CD4-positive, alpha-beta T cell (primary cell): Measurements from ENCODE around the gene MCTP2. TPM values are rescaled to one million over a fixed set of nuclear protein-coding genes. Genes with fewer than 3 reads are reported as not detected.

ENCODE experiments used
- ATAC-seq: fragments of 200-7000 bp; cut with Tn5 transposase; one replicate; pipeline ENCODE4 v1.10.0; 2022; ENCODE audit warnings: mild to moderate bottlenecking; ENCODE audit not compliant: poor library complexity
- CTCF ChIA-PET: fragments of 350-600 bp; sonication (Branson Sonifier 250); formaldehyde crosslinking; loops from one replicate; lab custom pipeline; 2021; ENCODE audit warnings: antibody characterized with exemption, inconsistent platforms; lab: Charles Lee
- POLR2A ChIA-PET: fragments of 350-600 bp; sonication (Branson Sonifier 250); formaldehyde crosslinking; loops from one replicate; lab custom pipeline; 2021; ENCODE audit warnings: antibody characterized with exemption, inconsistent platforms; lab: Charles Lee
- DNase-seq, 14 experiments: peaks; one replicate each; pipeline ENCODE4 v3.0.0-alpha.2; 2013 to 2020; ENCODE audit warnings: mixed read lengths in 2 of 14
- H3K27ac ChIP-seq, 2 donors: one replicate each; pipeline versions ENCODE4 v1.5.1 to v1.7.0; 2013; ENCODE audit warnings: low read length in 2 of 2, low read depth in 1 of 2, mild to moderate bottlenecking in 1 of 2
- H3K27me3 ChIP-seq, 2 experiments: 1 replicate in 1 of 2; 2 replicates in 1 of 2; pipeline versions ENCODE4 v1.6.1 to v1.7.0; 2013; ENCODE audit warnings: low read length in 2 of 2, control low read depth in 1 of 2, mild to moderate bottlenecking in 1 of 2, moderate library complexity in 1 of 2; ENCODE audit not compliant: insufficient read depth in 2 of 2, control insufficient read depth in 1 of 2
- H3K36me3 ChIP-seq: one replicate; pipeline ENCODE4 v1.6.1; 2013; ENCODE audit warnings: low read length, control low read depth; ENCODE audit not compliant: insufficient read depth
- H3K4me1 ChIP-seq: one replicate; pipeline ENCODE4 v1.6.1; 2013; ENCODE audit warnings: low read length, control low read depth; ENCODE audit not compliant: insufficient read depth
- H3K4me3 ChIP-seq: one replicate; pipeline ENCODE4 v1.5.1; 2013; ENCODE audit warnings: mild to moderate bottlenecking, low read length, moderate library complexity
- H3K9me3 ChIP-seq, 2 experiments: 1 replicate in 1 of 2; 2 replicates in 1 of 2; pipeline versions ENCODE4 v1.6.1 to v1.7.0; 2013; ENCODE audit warnings: low read length in 2 of 2, mild to moderate bottlenecking in 2 of 2, control low read depth in 1 of 2, moderate library complexity in 1 of 2; ENCODE audit not compliant: control insufficient read depth in 1 of 2, insufficient read depth in 1 of 2
- H3K27ac Mint-ChIP-seq: one replicate; pipeline ENCODE4 v1.8.0; 2020; ENCODE audit warnings: mixed read lengths
- H3K27me3 Mint-ChIP-seq: one replicate; pipeline ENCODE4 v1.8.0; 2021; ENCODE audit warnings: mixed read lengths
- H3K36me3 Mint-ChIP-seq: one replicate; pipeline ENCODE4 v1.8.0; 2021; ENCODE audit warnings: low read depth, mixed read lengths
- H3K4me1 Mint-ChIP-seq: one replicate; pipeline ENCODE4 v1.8.0; 2021; ENCODE audit warnings: low read depth, mixed read lengths
- H3K4me3 Mint-ChIP-seq: one replicate; pipeline ENCODE4 v1.8.0; 2020; ENCODE audit warnings: mild to moderate bottlenecking, mixed read lengths
- H3K9me3 Mint-ChIP-seq: one replicate; pipeline ENCODE4 v1.8.0; 2020; ENCODE audit warnings: mixed read lengths
- intact Hi-C, 2 experiments: fragments of 100-400 bp; cut with DNase I in 1 of 2; cut with micrococcal nuclease in 1 of 2; formaldehyde crosslinking; loops; one replicate each; pipeline versions ENCODE4 v1.15.1 to v1.9.0; 2023 to 2025; cut with DNase I, micrococcal nuclease
- total RNA-seq, 174 experiments: library from RNA in 2 of 174; stranded (reverse) in 2 of 174; gene quantifications; one replicate each; pipeline ENCODE4 v1.2.3 and lab custom pipeline; 2021 to 2026
- TF ChIP-seq, protein P1 (sequence below): fragments of 200-600 bp; IDR thresholded peaks from one replicate; pipeline ENCODE4 v1.8.0; 2022; ENCODE audit warnings: antibody characterized with exemption, mild to moderate bottlenecking

Gene MCTP2
- total RNA-seq, 2 experiments from 2014 or later, result 8.0 to 10.8 TPM

DNA sequence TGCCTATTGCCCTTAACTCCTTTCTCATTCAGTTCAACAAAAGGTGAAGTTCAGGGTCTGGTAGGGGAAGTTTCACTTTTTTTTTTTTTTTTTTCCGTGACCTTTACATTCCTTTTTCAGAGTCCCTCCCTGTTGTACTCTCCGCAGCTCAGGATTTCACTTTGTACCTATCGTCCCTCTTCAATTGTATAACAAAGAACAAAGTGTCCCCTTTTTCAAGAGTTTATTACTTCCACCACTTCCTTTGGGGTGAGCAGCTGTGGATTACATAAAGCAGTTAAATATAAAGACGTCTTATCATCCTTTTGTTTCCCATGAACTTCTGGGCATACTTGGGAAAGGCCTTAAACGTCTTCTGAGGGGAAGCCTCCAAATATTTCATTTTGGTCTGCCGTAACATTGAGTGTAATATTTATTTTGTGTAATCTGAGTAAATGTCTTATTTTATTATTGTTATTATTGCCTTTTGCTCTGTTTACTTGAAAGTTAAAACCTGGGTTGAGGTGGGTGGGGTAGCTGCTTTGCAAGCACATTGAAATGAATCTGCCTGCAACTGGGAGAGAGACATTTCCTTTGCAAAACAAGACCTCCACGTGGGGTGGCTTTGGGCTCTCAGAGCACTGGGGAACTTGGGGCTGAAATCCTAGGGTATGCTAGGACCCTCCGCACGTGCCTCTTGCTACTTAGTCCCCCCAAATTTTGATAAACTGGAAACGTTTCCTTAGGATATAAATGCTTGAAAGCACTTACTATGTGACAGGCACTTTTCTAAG lies 169.4 kb downstream of the MCTP2 start:
- no peaks in the 10 kb centered on the region for H3K4me1 Mint-ChIP-seq
- ChIA-PET CTCF (no interaction called here), POLR2A (no interaction called here)
- DNase-seq (no peak), ATAC-seq (no peak)
- no peaks in the 10 kb centered on the region for H3K27me3 Mint-ChIP-seq
- Histone ChIP-seq H3K27ac (no peak overlapping the region), H3K36me3 (peaks cover 4% of the 10 kb centered on the region), H3K27me3 (no peaks in the 10 kb centered on the region), H3K9me3 (no peaks in the 10 kb centered on the region), H3K4me1 (no peaks in the 10 kb centered on the region), H3K4me3 (no peak overlapping the region)
- no peaks in the 10 kb centered on the region for H3K9me3 Mint-ChIP-seq
- no peak overlapping the region for H3K4me3 Mint-ChIP-seq
- H3K27ac Mint-ChIP-seq, result no peak overlapping the region
- peaks cover 34% of the 10 kb centered on the region for H3K36me3 Mint-ChIP-seq
- intact Hi-C loops, result no loop called here
- TF ChIP-seq, protein P1, sequence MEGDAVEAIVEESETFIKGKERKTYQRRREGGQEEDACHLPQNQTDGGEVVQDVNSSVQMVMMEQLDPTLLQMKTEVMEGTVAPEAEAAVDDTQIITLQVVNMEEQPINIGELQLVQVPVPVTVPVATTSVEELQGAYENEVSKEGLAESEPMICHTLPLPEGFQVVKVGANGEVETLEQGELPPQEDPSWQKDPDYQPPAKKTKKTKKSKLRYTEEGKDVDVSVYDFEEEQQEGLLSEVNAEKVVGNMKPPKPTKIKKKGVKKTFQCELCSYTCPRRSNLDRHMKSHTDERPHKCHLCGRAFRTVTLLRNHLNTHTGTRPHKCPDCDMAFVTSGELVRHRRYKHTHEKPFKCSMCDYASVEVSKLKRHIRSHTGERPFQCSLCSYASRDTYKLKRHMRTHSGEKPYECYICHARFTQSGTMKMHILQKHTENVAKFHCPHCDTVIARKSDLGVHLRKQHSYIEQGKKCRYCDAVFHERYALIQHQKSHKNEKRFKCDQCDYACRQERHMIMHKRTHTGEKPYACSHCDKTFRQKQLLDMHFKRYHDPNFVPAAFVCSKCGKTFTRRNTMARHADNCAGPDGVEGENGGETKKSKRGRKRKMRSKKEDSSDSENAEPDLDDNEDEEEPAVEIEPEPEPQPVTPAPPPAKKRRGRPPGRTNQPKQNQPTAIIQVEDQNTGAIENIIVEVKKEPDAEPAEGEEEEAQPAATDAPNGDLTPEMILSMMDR, result no peak

GRCh38 chr15:94403331-94403730 lies 172.0 kb downstream of the MCTP2 start:
- Mint-ChIP-seq H3K36me3 (peaks cover 34% of the 10 kb centered on the region), H3K4me1 (no peaks in the 10 kb centered on the region), H3K27ac (no peak overlapping the region), H3K4me3 (no peak overlapping the region), H3K9me3 (no peaks in the 10 kb centered on the region), H3K27me3 (no peaks in the 10 kb centered on the region)
- ChIA-PET CTCF (no interaction called here), POLR2A (no interaction called here)
- Histone ChIP-seq H3K27me3 (no peaks in the 10 kb centered on the region), H3K9me3 (no peaks in the 10 kb centered on the region), H3K27ac (no peak overlapping the region), H3K4me1 (no peaks in the 10 kb centered on the region), H3K36me3 (peaks cover 4% of the 10 kb centered on the region), H3K4me3 (no peak overlapping the region)
- DNase-seq (no peak), ATAC-seq (no peak)
- intact Hi-C loops, result no loop called here
- TF ChIP-seq, protein P1, result no peak

DNA sequence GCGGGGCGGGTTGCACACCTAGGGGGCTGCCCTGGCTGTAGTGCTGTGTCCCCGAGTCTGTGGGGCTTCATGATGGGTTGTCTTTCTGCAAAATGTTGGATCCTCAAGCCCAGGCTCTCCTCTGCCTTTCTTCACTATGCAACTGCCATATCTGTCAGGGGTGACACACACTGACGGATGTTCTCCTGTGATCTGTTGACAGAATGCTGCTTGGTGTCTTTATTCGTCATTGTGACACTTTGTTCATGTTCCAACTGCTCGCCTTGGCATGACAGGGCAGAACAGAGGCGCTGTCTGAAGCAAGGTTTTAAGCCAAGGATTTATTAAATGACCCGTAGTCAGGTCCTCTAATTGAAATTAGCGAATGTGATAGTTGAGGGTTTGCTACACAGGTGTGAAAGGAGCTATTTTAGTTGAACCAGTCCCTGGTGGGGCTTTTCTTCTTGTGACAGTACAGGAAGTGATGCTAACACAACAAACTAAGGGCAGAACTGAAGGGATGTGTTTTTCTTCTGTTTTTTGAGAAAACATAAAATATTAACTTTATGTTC lies 173.4 kb downstream of the MCTP2 start:
- H3K27ac Mint-ChIP-seq, result no peak overlapping the region
- ATAC-seq, result no peak

More for the DNA sequence above, 173.4 kb downstream of the MCTP2 start:
- TF ChIP-seq, protein P1, result no peak
- CTCF ChIA-PET, result no interaction called here
- H3K9me3 ChIP-seq, result no peaks in the 10 kb centered on the region
- H3K27me3 ChIP-seq, result no peaks in the 10 kb centered on the region
- POLR2A ChIA-PET, result no interaction called here
- peaks cover 25% of the 10 kb centered on the region for H3K36me3 Mint-ChIP-seq
- intact Hi-C loops, result no loop called here
- DNase-seq, result no peak
- no peak overlapping the region for H3K4me3 ChIP-seq
- H3K36me3 ChIP-seq, result peaks cover 9% of the 10 kb centered on the region
- H3K27ac ChIP-seq, result no peak overlapping the region
- no peak overlapping the region for H3K4me3 Mint-ChIP-seq
- H3K9me3 Mint-ChIP-seq, result no peaks in the 10 kb centered on the region
- H3K4me1 ChIP-seq, result no peaks in the 10 kb centered on the region
- H3K4me1 Mint-ChIP-seq, result no peaks in the 10 kb centered on the region
- H3K27me3 Mint-ChIP-seq, result no peaks in the 10 kb centered on the region
